Measurements from ENCODE around the gene KIF5C.

Gene KIF5C

GRCh38 chr2:149075853-149076252 is 200.8 kb downstream of the KIF5C start:
- DNase-seq (ENCODE audit: low read depth in 2 of 2): no peak

Data from fibroblast of skin of left quadriceps (primary cell).